ENCODE results near the gene BANK1.

- TF ChIP-seq CTCF (IDR thresholded peaks at IDR 0.05) (no peak), POLR2A (IDR thresholded peaks at IDR 0.05) (no peak), EP300 (IDR thresholded peaks at IDR 0.05) (no peak), POLR2AphosphoS5 (IDR thresholded peaks at IDR 0.05) (no peak)
Measured at GRCh38 chr4:101981756-101982155, 191.2 kb downstream of the BANK1 start.

Data from stomach (tissue), 4 donors.